Measurements from ENCODE around the gene DEPDC7. TPM values are rescaled to one million over a fixed set of nuclear protein-coding genes. Genes with fewer than 3 reads are reported as not detected.

DEPDC7 gene
- total and polyA plus RNA-seq, 2 of the 13 experiments (the other 11 are each of a cell fraction or from before 2014, with no cell fraction given), result 17.3 to 33.3 TPM

- TF ChIP-seq, protein P1, sequence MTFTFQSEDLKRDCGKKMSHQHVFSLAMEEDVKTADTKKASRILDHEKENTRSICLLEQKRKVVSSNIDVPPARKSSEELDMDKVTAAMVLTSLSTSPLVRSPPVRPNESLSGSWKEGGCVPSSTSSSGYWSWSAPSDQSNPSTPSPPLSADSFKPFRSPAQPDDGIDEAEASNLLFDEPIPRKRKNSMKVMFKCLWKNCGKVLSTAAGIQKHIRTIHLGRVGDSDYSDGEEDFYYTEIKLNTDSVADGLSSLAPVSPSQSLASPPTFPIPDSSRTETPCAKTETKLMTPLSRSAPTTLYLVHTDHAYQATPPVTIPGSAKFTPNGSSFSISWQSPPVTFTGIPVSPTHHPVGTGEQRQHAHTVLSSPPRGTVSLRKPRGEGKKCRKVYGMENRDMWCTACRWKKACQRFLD (CRISPR knock-in tag; IDR thresholded peaks at IDR 0.05; ENCODE audit: borderline replicate concordance), result no peak
- TF ChIP-seq, protein P2, sequence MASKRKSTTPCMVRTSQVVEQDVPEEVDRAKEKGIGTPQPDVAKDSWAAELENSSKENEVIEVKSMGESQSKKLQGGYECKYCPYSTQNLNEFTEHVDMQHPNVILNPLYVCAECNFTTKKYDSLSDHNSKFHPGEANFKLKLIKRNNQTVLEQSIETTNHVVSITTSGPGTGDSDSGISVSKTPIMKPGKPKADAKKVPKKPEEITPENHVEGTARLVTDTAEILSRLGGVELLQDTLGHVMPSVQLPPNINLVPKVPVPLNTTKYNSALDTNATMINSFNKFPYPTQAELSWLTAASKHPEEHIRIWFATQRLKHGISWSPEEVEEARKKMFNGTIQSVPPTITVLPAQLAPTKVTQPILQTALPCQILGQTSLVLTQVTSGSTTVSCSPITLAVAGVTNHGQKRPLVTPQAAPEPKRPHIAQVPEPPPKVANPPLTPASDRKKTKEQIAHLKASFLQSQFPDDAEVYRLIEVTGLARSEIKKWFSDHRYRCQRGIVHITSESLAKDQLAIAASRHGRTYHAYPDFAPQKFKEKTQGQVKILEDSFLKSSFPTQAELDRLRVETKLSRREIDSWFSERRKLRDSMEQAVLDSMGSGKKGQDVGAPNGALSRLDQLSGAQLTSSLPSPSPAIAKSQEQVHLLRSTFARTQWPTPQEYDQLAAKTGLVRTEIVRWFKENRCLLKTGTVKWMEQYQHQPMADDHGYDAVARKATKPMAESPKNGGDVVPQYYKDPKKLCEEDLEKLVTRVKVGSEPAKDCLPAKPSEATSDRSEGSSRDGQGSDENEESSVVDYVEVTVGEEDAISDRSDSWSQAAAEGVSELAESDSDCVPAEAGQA (IDR thresholded peaks at IDR 0.05; ENCODE audit: low read depth), result no peak
- TF ChIP-seq, protein P2 (CRISPR knock-in tag; IDR thresholded peaks at IDR 0.05; ENCODE audit: borderline replicate concordance), result no peak
- TF ChIP-seq, protein P3, sequence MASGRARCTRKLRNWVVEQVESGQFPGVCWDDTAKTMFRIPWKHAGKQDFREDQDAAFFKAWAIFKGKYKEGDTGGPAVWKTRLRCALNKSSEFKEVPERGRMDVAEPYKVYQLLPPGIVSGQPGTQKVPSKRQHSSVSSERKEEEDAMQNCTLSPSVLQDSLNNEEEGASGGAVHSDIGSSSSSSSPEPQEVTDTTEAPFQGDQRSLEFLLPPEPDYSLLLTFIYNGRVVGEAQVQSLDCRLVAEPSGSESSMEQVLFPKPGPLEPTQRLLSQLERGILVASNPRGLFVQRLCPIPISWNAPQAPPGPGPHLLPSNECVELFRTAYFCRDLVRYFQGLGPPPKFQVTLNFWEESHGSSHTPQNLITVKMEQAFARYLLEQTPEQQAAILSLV (CRISPR knock-in tag; IDR thresholded peaks at IDR 0.05; ENCODE audit: borderline replicate concordance), result no peak
- no peak for TF ChIP-seq FOSL1 (CRISPR knock-in tag; IDR thresholded peaks at IDR 0.05; ENCODE audit: borderline replicate concordance)
- TF ChIP-seq ZNF768 (CRISPR knock-in tag; IDR thresholded peaks at IDR 0.05), result no peak
- TF ChIP-seq, protein P4, sequence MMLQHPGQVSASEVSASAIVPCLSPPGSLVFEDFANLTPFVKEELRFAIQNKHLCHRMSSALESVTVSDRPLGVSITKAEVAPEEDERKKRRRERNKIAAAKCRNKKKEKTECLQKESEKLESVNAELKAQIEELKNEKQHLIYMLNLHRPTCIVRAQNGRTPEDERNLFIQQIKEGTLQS (CRISPR knock-in tag; IDR thresholded peaks at IDR 0.05), result no peak
- no peak for TF ChIP-seq THAP8 (CRISPR knock-in tag; IDR thresholded peaks at IDR 0.05; ENCODE audit: borderline replicate concordance)
- no peak for TF ChIP-seq PAXIP1 (CRISPR knock-in tag; conservative IDR thresholded peaks at IDR 0.05)
Measured at GRCh38 chr11:33062137-33062536, 46.5 kb downstream of the DEPDC7 start (continued).
